SK-N-SH (cell line): ENCODE data around the gene ZNF575. TPM values are rescaled to one million over a fixed set of nuclear protein-coding genes. Genes with fewer than 3 reads are reported as not detected.
A peak's percentile ranks its signal among the peaks of the same experiment; 100 is the strongest.

Source experiments
- CTCF ChIA-PET: fragments of 300-600, 350-600 bp; formaldehyde crosslinking; extraction: SDS; loops from one replicate; lab custom pipeline; 2021; lab: Yijun Ruan, JAX
- POLR2A ChIA-PET: fragments of 350-600 bp; sonication (Branson Sonifier 250); formaldehyde crosslinking; extraction: SDS; loops from one replicate; lab custom pipeline; 2020; ENCODE audit warnings: antibody characterized with exemption, inconsistent platforms; lab: Yijun Ruan, JAX
- DNase-seq: peaks from one replicate; pipeline ENCODE4 v3.0.0; 2012
- H2AFZ ChIP-seq: fragments of 200-600 bp; sonication (generic); 2 replicates; pipeline ENCODE4 v1.8.1; 2016; ENCODE audit warnings: antibody characterized with exemption, mild to moderate bottlenecking, low read depth
- H3F3A ChIP-seq: fragments of 200-600 bp; sonication (generic); replicated peaks from 2 replicates; pipeline ENCODE3; 2016; ENCODE audit warnings: antibody characterized with exemption, mild to moderate bottlenecking; ENCODE audit not compliant: insufficient read depth
- H3K27ac ChIP-seq, 2 experiments: fragments of 200-500 bp in 1 of 2; fragments of 200-600 bp in 1 of 2; sonication (Bioruptor generic) in 1 of 2; sonication (generic), shearing (Covaris generic) in 1 of 2; 2 replicates each; pipeline versions ENCODE4 v1.5.1 to v1.6.1; 2014 to 2016; ENCODE audit warnings: low read depth in 2 of 2, inconsistent platforms in 1 of 2, low read length in 1 of 2, mild to moderate bottlenecking in 1 of 2, mixed read lengths in 1 of 2
- H3K27me3 ChIP-seq: fragments of 200-600 bp; sonication (generic), shearing (Covaris generic); 2 replicates; pipeline ENCODE4 v1.6.1; 2016; ENCODE audit warnings: mixed run types; ENCODE audit not compliant: insufficient read depth
- H3K36me3 ChIP-seq, 2 experiments: fragments of 200-500 bp in 1 of 2; fragments of 200-600 bp in 1 of 2; sonication (Bioruptor generic) in 1 of 2; sonication (generic) in 1 of 2; replicated peaks in 1 of 2; 2 replicates each; pipeline versions ENCODE3 to v1.5.1; 2014 to 2016; ENCODE audit warnings: low read length in 1 of 2, mild to moderate bottlenecking in 1 of 2; ENCODE audit not compliant: insufficient read depth in 2 of 2, control insufficient read depth in 1 of 2
- H3K4me1 ChIP-seq, 2 experiments: fragments of 200-500 bp in 1 of 2; fragments of 200-600 bp in 1 of 2; sonication (Bioruptor generic) in 1 of 2; sonication (generic), shearing (Covaris generic) in 1 of 2; 2 replicates each; pipeline versions ENCODE4 v1.5.1 to v1.6.1; 2014 to 2016; ENCODE audit warnings: low read depth in 1 of 2, low read length in 1 of 2, mixed run types in 1 of 2; ENCODE audit not compliant: insufficient read depth in 2 of 2, control insufficient read depth in 1 of 2
- H3K4me2 ChIP-seq: fragments of 200-600 bp; sonication (generic), shearing (Covaris generic); 2 replicates; pipeline ENCODE4 v1.6.1; 2017; ENCODE audit warnings: mixed run types
- H3K4me3 ChIP-seq, 2 experiments: fragments of 200-500 bp in 1 of 2; fragments of 200-600 bp in 1 of 2; sonication (Bioruptor generic) in 1 of 2; sonication (generic), shearing (Covaris generic) in 1 of 2; 2 replicates each; pipeline versions ENCODE4 v1.5.1 to v1.8.1; 2014 to 2016; ENCODE audit warnings: low read depth in 2 of 2, inconsistent platforms in 1 of 2, low read length in 1 of 2, mild to moderate bottlenecking in 1 of 2, mixed read lengths in 1 of 2, moderate library complexity in 1 of 2
- H3K79me2 ChIP-seq: fragments of 200-600 bp; sonication (generic); 2 replicates; pipeline ENCODE4 v1.8.1; 2017; ENCODE audit warnings: mild to moderate bottlenecking; ENCODE audit not compliant: insufficient read depth
- H3K9ac ChIP-seq: fragments of 200-600 bp; sonication (generic); 2 replicates; pipeline ENCODE4 v1.6.1; 2017; ENCODE audit warnings: mixed run types
- H3K9me2 ChIP-seq: fragments of 200-600 bp; sonication (generic); 2 replicates; pipeline ENCODE4 v1.6.1; 2017; ENCODE audit warnings: mixed run types
- H3K9me3 ChIP-seq: fragments of 200-600 bp; sonication (generic); 2 replicates; pipeline ENCODE4 v1.6.1; 2017; ENCODE audit warnings: mixed run types, mild to moderate bottlenecking, moderate library complexity
- H4K20me1 ChIP-seq: fragments of 200-600 bp; sonication (generic); 2 replicates; pipeline ENCODE4 v1.6.1; 2017; ENCODE audit warnings: mild to moderate bottlenecking, mixed run types; ENCODE audit not compliant: insufficient read depth
- CHD2 ChIP-seq: fragments of 150-350 bp; IDR thresholded peaks from 2 replicates; pipeline ENCODE4 v1.6.1; 2018; ENCODE audit warnings: low read length; ENCODE audit not compliant: partially characterized antibody
- MXI1 ChIP-seq: IDR thresholded peaks from 2 replicates; pipeline ENCODE4 v1.6.1; 2012; ENCODE audit warnings: mild to moderate bottlenecking, low read depth, low read length, improper control_type of control experiment
- NRF1 ChIP-seq: IDR thresholded peaks from 2 replicates; pipeline ENCODE4 v1.6.1; 2012; ENCODE audit warnings: low read depth, mild to moderate bottlenecking, low read length
- RAD21 ChIP-seq: IDR thresholded peaks from 2 replicates; pipeline ENCODE4 v1.6.1; 2012; ENCODE audit warnings: mild to moderate bottlenecking, low read length
- SMC3 ChIP-seq: IDR thresholded peaks from 2 replicates; pipeline ENCODE4 v1.6.1; 2012; ENCODE audit warnings: low read depth, low read length, improper control_type of control experiment
- TEAD4 ChIP-seq: IDR thresholded peaks from 2 replicates; pipeline ENCODE4 v1.4.0; 2012; ENCODE audit warnings: mild to moderate bottlenecking, borderline replicate concordance; ENCODE audit not compliant: insufficient read depth
- YY1 ChIP-seq: IDR thresholded peaks from 2 replicates; pipeline ENCODE4 v1.4.0; 2012; ENCODE audit warnings: low read depth, mild to moderate bottlenecking
- WGBS: methylation state at CpG from one replicate; pipeline ENCODE4 v1.1.6; 2017; ENCODE audit warnings: low lambda C conversion rate; 5-methylcytosine and 5-hydroxymethylcytosine counted together
- polyA plus RNA-seq, 3 experiments: library from polyadenylated mRNA; depleted of rRNA; stranded (reverse); fragments of >200 nt; gene quantifications; 2 replicates each; pipeline ENCODE4 v1.2.3, GENCODE V29; 2012
- TF ChIP-seq, protein P1 (sequence below): IDR thresholded peaks from 2 replicates; pipeline ENCODE4 v1.4.0; 2012; ENCODE audit warnings: low read depth
- TF ChIP-seq, protein P2 (sequence below): fragments of 200-600 bp; sonication (generic); IDR thresholded peaks from 2 replicates; pipeline ENCODE4 v1.6.1; 2017; ENCODE audit warnings: antibody characterized with exemption, mild to moderate bottlenecking, moderate library complexity

Gene ZNF575
- polyA plus RNA-seq, 1 of the 3 experiments (the other 2 are of a cell fraction), result 1.0 TPM

DNA sequence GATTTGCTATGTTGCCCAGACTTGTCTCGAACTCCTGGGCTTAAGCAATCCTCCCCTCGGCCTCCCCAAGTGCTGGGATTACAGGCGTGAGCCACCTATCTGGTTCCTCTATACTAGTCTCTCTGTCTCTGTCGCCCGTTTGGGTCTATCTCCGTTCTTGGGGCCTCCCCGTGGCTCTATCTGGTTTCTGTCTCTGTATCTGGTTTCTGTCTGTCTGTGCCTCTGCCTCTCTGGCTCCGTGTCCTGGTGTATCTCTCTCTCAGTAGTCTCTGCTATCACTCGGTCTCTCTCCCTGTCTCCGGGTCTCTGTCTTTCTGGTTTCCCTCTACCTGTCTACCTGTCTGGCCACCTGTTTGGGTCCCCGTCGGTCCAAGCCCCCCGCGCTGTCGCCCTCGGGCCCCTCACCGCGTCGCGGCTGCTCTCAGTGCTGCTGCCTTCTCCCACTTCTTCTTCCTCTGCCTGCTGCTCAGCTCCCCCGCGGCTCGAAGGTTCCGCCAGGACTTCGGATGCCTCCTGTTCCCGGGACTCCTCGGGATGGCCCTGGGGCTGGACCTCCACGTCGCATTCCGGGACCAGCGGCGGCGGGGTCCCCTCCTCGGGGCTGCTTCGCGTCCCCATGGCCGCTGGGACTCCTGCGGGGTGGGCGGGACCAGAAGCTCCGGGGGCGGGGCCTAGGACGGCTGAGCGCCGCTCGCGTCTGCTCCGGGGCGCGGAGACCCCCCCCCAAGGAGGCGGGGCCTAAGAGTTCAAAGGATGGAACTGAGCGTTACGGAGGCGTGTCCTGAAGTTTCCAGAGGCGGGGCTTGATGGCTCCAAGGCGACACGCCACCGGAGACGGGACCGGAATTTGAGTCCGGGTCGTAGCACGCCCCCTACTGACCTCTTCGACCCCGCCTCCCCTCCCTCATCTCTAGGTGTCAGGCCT, 29.2 kb upstream of the ZNF575 start:
- POLR2A ChIA-PET, result interaction anchor here (0.6 kb wide), 1 partner anchor 61 kb away, joined by 4 read pairs; no protein-coding TSS in a partner anchor
- TF ChIP-seq RAD21, result peak; percentile 37
- TF ChIP-seq, protein P1, sequence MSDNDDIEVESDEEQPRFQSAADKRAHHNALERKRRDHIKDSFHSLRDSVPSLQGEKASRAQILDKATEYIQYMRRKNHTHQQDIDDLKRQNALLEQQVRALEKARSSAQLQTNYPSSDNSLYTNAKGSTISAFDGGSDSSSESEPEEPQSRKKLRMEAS, result 0 out of 2 replicates have a peak, but pooled peaks have one; percentile 12
- TF ChIP-seq TEAD4, result 0 out of 2 replicates have a peak, but pooled peaks have one; percentile 23
- TF ChIP-seq NRF1, result peak; percentile 40
- peak; percentile 30 for TF ChIP-seq MXI1
- peak; percentile 70 for TF ChIP-seq YY1
- TF ChIP-seq SMC3, result no peak; the same call in 1 of the 2 replicates
- TF ChIP-seq CHD2, result no peak
- Histone ChIP-seq H3K4me3 (peak overlapping the region; percentile 64 to 98), H3F3A (peaks cover 10% of the 10 kb centered on the region), H3K9me3 (no peaks in the 10 kb centered on the region), H4K20me1 (no peaks in the 10 kb centered on the region), H3K27me3 (no peaks in the 10 kb centered on the region), H3K9ac (peak overlapping the region; percentile 81), H3K4me2 (peak overlapping the region; percentile 97), H2AFZ (peak overlapping the region; percentile 96), H3K4me1 (peaks cover 3 to 4% of the 10 kb centered on the region in 2 experiments; a peak in 1 of 4 replicates), H3K9me2 (no peaks in the 10 kb centered on the region), H3K36me3 (peaks cover 3 to 4% of the 10 kb centered on the region in 2 experiments), H3K27ac (peak overlapping the region; percentile 68), H3K79me2 (no peaks in the 10 kb centered on the region)
- DNase-seq, result peak; percentile 99
- 3% methylated on average over 45 of the region's 64 CpGs for WGBS
- CTCF ChIA-PET, result interaction anchor here (0.6 to 4.3 kb wide), 14 partner anchors 8 to 1788 kb away, joined by 3 to 42 read pairs (median 3); no protein-coding TSS in a partner anchor

DNA sequence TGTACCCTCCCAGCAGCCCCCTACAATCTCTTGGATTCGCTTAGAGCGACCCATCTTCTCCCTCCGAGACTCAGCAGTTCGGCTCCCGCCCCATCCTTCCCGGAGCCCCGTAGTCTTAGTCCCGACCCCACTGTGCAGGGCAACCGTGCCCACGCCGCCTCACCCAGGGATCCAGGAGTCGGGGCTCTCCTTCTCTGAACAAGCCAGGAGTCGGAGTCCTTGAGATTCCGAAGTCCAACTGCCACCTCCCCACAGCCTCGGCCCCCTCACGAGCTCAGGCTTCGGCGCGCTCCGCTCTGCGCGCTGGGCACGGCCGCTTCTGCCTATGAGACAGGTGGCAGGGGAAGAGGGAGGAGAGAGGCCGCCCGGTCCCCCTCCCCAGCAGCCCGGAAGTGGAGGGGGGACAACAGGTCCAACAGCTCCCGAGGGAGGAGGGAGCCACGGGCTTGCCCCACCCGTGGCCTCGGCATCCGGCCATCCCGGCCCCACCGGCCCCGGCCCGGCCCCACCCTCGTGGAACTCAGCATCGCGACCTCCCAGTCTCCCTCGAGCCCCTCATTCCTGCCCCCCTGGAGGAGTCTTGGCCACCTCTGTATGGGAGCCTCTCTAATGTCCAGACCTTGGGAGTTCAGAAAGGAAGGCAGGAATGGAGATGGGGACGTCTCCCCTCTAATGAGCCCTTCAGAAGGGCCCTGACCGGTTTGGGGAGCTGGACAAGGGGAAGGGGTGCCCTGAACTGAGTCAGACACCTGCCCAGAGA, 28.4 kb upstream of the ZNF575 start, which contains the start of gene PHLDB3:
Gene PHLDB3 (minus strand): TSS at position 321 of the 760 bp plus-strand sequence. CDS start 628 bp downstream, outside the sequence.
- Histone ChIP-seq H3K9ac (peak within 1 kb of the TSS; percentile 81), H3F3A (peaks cover 10% of the 10 kb centered on the region), H3K9me2 (no peaks in the 10 kb centered on the region), H3K4me2 (peak within 1 kb of the TSS; percentile 97), H3K4me3 (peak within 1 kb of the TSS; percentile 64 to 98), H3K27me3 (no peaks in the 10 kb centered on the region), H2AFZ (peak within 1 kb of the TSS; percentile 96), H3K36me3 (peaks cover 3 to 4% of the 10 kb centered on the region in 2 experiments), H3K27ac (peak within 1 kb of the TSS; percentile 68), H3K4me1 (peaks cover 3 to 4% of the 10 kb centered on the region in 2 experiments; a peak in 1 of 4 replicates), H3K79me2 (no peaks in the 10 kb centered on the region), H3K9me3 (no peaks in the 10 kb centered on the region), H4K20me1 (no peaks in the 10 kb centered on the region)
- ChIA-PET CTCF (interaction anchor here (0.6 to 4.3 kb wide), 16 partner anchors 9 to 1789 kb away, joined by 3 to 42 read pairs (median 3); no protein-coding TSS in a partner anchor), POLR2A (no interaction called here)
- TF ChIP-seq, protein P2, sequence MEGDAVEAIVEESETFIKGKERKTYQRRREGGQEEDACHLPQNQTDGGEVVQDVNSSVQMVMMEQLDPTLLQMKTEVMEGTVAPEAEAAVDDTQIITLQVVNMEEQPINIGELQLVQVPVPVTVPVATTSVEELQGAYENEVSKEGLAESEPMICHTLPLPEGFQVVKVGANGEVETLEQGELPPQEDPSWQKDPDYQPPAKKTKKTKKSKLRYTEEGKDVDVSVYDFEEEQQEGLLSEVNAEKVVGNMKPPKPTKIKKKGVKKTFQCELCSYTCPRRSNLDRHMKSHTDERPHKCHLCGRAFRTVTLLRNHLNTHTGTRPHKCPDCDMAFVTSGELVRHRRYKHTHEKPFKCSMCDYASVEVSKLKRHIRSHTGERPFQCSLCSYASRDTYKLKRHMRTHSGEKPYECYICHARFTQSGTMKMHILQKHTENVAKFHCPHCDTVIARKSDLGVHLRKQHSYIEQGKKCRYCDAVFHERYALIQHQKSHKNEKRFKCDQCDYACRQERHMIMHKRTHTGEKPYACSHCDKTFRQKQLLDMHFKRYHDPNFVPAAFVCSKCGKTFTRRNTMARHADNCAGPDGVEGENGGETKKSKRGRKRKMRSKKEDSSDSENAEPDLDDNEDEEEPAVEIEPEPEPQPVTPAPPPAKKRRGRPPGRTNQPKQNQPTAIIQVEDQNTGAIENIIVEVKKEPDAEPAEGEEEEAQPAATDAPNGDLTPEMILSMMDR, result peak; percentile 35
- TF ChIP-seq TEAD4 (no peak), MXI1 (0 out of 2 replicates have a peak, but pooled peaks have one; percentile 5)
- DNase-seq, result peak; percentile 70
- 14% methylated on average over 28 of the region's 42 CpGs for WGBS
